Kidney (tissue), 14 donors: ENCODE measurements around the gene GGA2. TPM values are rescaled to one million over a fixed set of nuclear protein-coding genes. Genes with fewer than 3 reads are reported as not detected.
A peak's percentile ranks its signal among the peaks of the same experiment; 100 is the strongest.

Source experiments
- DNase-seq, 5 donors: peaks; one replicate each; pipeline ENCODE4 v3.0.0-alpha.2; 2013 to 2020
- FAIRE-seq: peaks from 2 replicates; lab custom pipeline; 2012; peaks lifted over from hg19 to GRCh38; lab: Jason Lieb, UNC
- H3K27ac ChIP-seq, 2 donors: one replicate each; pipeline ENCODE4 v1.7.0; 2013; ENCODE audit warnings: low read depth in 2 of 2, low read length in 2 of 2, inconsistent platforms in 1 of 2
- H3K27me3 ChIP-seq: one replicate; pipeline ENCODE4 v1.7.1; 2013; ENCODE audit warnings: low read length, inconsistent platforms; ENCODE audit not compliant: control insufficient read depth, insufficient read depth
- H3K36me3 ChIP-seq, 3 donors: one replicate each; pipeline versions ENCODE4 v1.7.0 to v1.7.1; 2013; ENCODE audit warnings: low read length in 3 of 3, control low read depth in 1 of 3, inconsistent platforms in 1 of 3; ENCODE audit not compliant: insufficient read depth in 3 of 3, control insufficient read depth in 2 of 3
- H3K4me1 ChIP-seq, 3 donors: one replicate each; pipeline versions ENCODE4 v1.7.0 to v1.7.1; 2013; ENCODE audit warnings: low read length in 3 of 3, inconsistent platforms in 1 of 3, low read depth in 1 of 3; ENCODE audit not compliant: control insufficient read depth in 2 of 3, insufficient read depth in 2 of 3
- H3K4me3 ChIP-seq, 3 donors: one replicate each; pipeline versions ENCODE4 v1.7.0 to v1.8.1; 2013; ENCODE audit warnings: low read length in 3 of 3, control low read depth in 1 of 3, inconsistent platforms in 1 of 3
- H3K9ac ChIP-seq, 3 donors: one replicate each; pipeline versions ENCODE4 v1.7.0 to v1.7.1; 2013; ENCODE audit warnings: low read length in 3 of 3, control low read depth in 1 of 3, inconsistent platforms in 1 of 3
- H3K9me3 ChIP-seq, 3 donors: one replicate each; pipeline versions ENCODE4 v1.7.0 to v1.7.1; 2013; ENCODE audit warnings: low read length in 3 of 3, control low read depth in 1 of 3, inconsistent platforms in 1 of 3; ENCODE audit not compliant: control insufficient read depth in 2 of 3, insufficient read depth in 1 of 3
- intact Hi-C: fragments of 100-400 bp; cut with DNase I; formaldehyde crosslinking; loops from one replicate; pipeline ENCODE4 v1.11.1; 2022
- polyA plus RNA-seq: library from polyadenylated mRNA; stranded (reverse); fragments of 350-450 nt; fragmentation: Illumina TruSeq; extraction: RNeasy Lipid Tissue Mini Kit (QIAGEN cat#74804); gene quantifications from one replicate; pipeline ENCODE4 v1.2.3, GENCODE V29; 2014; ENCODE audit warnings: low read depth, low replicate concordance; ENCODE audit not compliant: insufficient read depth
- total RNA-seq: library from RNA; stranded (reverse); fragmentation: NEBNext Ultra II Directional; extraction: Animal tissue kit (Norgen Biotek cat#: 25700); gene quantifications from one replicate; pipeline ENCODE4 v1.2.1, GENCODE V29; 2021
- TF ChIP-seq, protein P1 (sequence below): IDR thresholded peaks from 3 replicates; pipeline ENCODE4 v1.5.1; 2012; ENCODE audit warnings: mild to moderate bottlenecking, moderate library complexity, borderline replicate concordance; ENCODE audit not compliant: insufficient read depth; ENCODE audit errors: extremely low read depth
- donor health status: control.
- donor health status: control.
- donor health status: control.
- donor health status: control.
- donor health status: control.
- donor health status: DM: yes; HTN: yes; CAD: no.
- donor health status: Normal renal cell carcinoma (clear cell type).

GGA2 gene
- total and polyA plus RNA-seq, 2 donors from 2014 or later, result 43.5 to 79.9 TPM

DNA sequence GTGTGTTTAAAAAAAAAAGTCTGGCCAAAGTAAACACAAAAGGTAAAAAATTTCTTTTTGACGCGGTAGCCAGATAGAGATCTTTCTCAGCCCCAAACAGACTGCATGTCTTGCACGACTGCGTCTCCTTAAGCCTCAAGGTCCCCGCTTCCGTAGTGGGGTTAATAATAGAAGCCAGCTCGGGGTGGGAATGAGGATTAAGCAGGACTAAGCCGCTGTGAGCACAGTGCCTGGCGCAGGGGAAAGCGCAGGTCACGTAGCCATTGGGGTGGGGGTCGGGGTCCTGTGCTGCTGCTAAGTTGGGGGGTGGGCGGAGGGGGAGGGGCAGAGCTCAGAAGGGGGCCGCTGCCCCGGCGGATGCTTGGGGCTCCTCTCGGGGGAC is 521 bp downstream of the GGA2 start:
- TF ChIP-seq, protein P1, sequence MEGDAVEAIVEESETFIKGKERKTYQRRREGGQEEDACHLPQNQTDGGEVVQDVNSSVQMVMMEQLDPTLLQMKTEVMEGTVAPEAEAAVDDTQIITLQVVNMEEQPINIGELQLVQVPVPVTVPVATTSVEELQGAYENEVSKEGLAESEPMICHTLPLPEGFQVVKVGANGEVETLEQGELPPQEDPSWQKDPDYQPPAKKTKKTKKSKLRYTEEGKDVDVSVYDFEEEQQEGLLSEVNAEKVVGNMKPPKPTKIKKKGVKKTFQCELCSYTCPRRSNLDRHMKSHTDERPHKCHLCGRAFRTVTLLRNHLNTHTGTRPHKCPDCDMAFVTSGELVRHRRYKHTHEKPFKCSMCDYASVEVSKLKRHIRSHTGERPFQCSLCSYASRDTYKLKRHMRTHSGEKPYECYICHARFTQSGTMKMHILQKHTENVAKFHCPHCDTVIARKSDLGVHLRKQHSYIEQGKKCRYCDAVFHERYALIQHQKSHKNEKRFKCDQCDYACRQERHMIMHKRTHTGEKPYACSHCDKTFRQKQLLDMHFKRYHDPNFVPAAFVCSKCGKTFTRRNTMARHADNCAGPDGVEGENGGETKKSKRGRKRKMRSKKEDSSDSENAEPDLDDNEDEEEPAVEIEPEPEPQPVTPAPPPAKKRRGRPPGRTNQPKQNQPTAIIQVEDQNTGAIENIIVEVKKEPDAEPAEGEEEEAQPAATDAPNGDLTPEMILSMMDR, result no peak
- DNase-seq (peak in 4 of 5 donors; percentile 33 to 77 (median 66)), FAIRE-seq (no peak)
- Histone ChIP-seq H3K36me3 (no peaks in the 10 kb centered on the region), H3K9ac (peak overlapping the region; percentile 6 to 84 (median 65)), H3K9me3 (no peaks in the 10 kb centered on the region), H3K27me3 (no peaks in the 10 kb centered on the region), H3K27ac (peak overlapping the region; percentile 68 to 83), H3K4me3 (peak overlapping the region; percentile 76 to 95 (median 82)), H3K4me1 (peaks cover 0 to 31% (median 16%) of the 10 kb centered on the region in 3 donors)
- intact Hi-C loops, result no loop called here

DNA sequence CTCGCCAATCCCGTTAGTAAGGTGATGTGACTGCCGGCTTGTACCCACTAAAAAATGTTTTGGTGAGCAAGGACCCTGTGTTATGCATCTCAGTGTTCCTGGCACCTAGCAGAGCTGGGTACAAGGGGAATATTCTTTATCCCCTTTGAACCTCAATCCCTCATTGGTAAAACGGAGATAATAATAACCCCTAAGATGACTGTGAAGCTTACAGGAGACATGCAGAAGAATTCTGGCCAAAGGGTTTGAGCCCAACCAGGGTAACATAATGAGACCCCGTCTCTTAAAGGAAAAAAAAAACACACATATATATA is 896 bp downstream of the GGA2 start:
- H3K27ac ChIP-seq, result peak overlapping the region in 1 of 2 donors; percentile 46
- no peaks in the 10 kb centered on the region for H3K27me3 ChIP-seq
- TF ChIP-seq, protein P1, result no peak
- peaks cover 0 to 35% (median 20%) of the 10 kb centered on the region in 3 donors for H3K4me1 ChIP-seq
- DNase-seq (no peak), FAIRE-seq (no peak)
- H3K36me3 ChIP-seq, result no peaks in the 10 kb centered on the region
- no peaks in the 10 kb centered on the region for H3K9me3 ChIP-seq
- intact Hi-C loops, result no loop called here
- H3K9ac ChIP-seq, result peak overlapping the region; percentile 6 to 84 (median 65)
- peak overlapping the region; percentile 76 to 95 (median 82) for H3K4me3 ChIP-seq

DNA sequence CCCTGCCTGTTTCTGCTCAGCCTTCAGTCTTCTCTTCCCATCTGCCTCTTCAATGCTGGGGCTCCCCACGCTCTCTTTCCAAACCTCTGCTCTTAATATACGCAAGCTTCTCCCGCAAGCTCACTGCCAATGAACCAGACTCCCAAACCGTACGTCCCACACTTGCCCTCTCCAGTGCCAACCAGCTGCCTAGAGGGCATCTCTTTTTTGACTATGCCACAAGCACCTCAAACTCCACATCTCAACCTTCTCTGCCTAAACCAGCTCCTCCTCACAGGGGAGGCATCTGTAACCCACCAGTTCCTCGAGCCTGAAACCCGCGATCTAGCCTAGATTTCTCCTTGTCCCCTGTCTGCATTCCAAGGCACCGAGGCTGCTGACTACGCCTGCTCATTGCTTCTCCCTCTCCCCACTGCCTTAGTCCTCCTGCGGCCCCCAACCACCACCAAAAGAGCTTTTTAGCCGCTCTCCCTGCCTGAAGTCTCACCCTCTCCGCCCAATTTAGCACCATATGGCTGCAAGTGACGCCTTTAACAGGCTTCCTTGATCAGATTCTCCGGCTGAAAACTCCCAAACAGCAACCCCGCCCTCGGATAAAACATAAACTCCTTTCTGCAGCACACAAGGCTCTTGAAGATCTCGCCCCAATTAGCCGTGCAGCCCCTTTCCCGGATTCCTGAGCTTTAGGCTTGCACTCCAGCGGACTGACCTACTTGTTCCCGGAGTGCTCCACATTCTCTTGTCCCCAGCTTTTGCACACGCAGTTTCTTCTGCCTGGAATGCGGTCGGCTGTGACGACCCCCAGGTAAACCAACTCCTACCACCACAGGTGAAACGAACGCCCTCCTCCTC is 1.5 kb downstream of the GGA2 start:
- FAIRE-seq, result no peak

More for the DNA sequence above, 1.5 kb downstream of the GGA2 start:
- DNase-seq, result peak in 4 of 5 donors; percentile 31 to 60 (median 54)
- H3K27ac ChIP-seq, result peak overlapping the region; percentile 18 to 46
- peak overlapping the region; percentile 6 to 84 (median 65) for H3K9ac ChIP-seq
- H3K4me3 ChIP-seq, result peak overlapping the region; percentile 76 to 95 (median 82)
- no peaks in the 10 kb centered on the region for H3K36me3 ChIP-seq
- TF ChIP-seq, protein P1, result no peak
- H3K4me1 ChIP-seq, result peaks cover 0 to 40% (median 23%) of the 10 kb centered on the region in 3 donors
- H3K27me3 ChIP-seq, result no peaks in the 10 kb centered on the region
- H3K9me3 ChIP-seq, result no peaks in the 10 kb centered on the region
- intact Hi-C loops, result no loop called here
